ENCODE results near the gene TOP3A.

DNA sequence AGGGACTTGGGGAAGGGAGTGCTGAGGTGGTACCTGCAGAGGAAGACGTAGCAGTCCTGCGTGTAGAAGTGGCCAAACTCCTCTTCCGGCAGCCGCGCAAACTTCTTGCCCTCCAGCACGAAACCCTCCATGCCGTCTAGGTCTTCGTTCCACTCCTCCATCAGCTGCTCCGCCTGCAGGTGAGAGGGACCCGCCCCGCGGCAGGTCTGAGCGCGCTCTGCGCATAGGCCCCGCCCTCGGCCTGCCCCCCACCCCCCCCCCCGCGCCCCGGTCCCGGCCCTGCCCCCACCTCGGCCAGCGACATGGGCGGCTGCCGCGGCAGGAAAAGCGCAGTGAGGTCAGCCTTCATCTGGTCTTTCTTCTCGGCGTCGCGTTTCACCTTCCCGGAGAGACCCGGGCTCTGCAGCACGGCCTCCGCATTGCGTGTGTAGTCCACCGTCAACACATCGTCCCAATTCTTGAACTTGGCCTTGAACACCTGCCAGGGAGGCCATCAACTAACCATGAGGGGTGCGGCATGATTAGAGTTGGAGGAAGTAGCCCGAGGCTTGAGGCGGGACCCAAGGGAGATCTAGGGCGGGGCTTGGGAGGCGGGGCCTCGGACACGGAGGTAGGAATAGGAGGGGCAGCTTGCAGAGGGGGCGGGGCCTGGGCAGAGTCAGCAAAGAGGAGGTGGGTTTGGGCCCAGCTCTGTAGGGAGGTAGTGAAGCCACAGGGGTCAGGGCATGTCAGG, 67.7 kb downstream of the TOP3A start:
- TF ChIP-seq EZH2 (IDR thresholded peaks at IDR 0.05; ENCODE audit: borderline replicate concordance, low read depth, low read length, poor library complexity, severe bottlenecking) (no peak), CTCF (conservative IDR thresholded peaks at IDR 0.05; ENCODE audit: low read depth, low read length) (no peak)

Measured in A673 (cell line).